Upper lobe of left lung (tissue), 6 donors: ENCODE data around the gene PTGDS. TPM values are rescaled to one million over a fixed set of nuclear protein-coding genes. Genes with fewer than 3 reads are reported as not detected.

ENCODE experiments used
- ATAC-seq, 2 donors: fragments of 200-7000 bp; cut with Tn5 transposase; one replicate each; pipeline ENCODE4 v1.9.1; 2022; ENCODE audit warnings: mild to moderate bottlenecking in 2 of 2, moderate library complexity in 2 of 2; ENCODE audit not compliant: low FRiP score in 2 of 2
- DNase-seq, 2 donors: peaks; one replicate each; pipeline ENCODE4 v3.0.0-alpha.2; 2019 to 2020
- H3K27ac ChIP-seq, 4 donors: fragments of 200-600 bp; sonication (generic); one replicate each; pipeline ENCODE4 v1.5.1; 2016 to 2019
- H3K27me3 ChIP-seq, 4 donors: fragments of 200-600 bp; sonication (generic); one replicate each; pipeline ENCODE4 v1.5.1; 2017 to 2019
- H3K36me3 ChIP-seq, 4 donors: fragments of 200-600 bp; sonication (generic); one replicate each; pipeline ENCODE4 v1.5.1; 2016 to 2019
- H3K4me1 ChIP-seq, 4 donors: fragments of 200-600 bp; sonication (generic); one replicate each; pipeline ENCODE4 v1.5.1; 2018 to 2019
- H3K4me3 ChIP-seq, 4 donors: fragments of 200-600 bp; sonication (generic); one replicate each; pipeline ENCODE4 v1.5.1; 2017 to 2019; ENCODE audit warnings: mild to moderate bottlenecking in 2 of 4, moderate library complexity in 1 of 4
- H3K9me3 ChIP-seq, 4 donors: fragments of 200-600 bp; sonication (generic); one replicate each; pipeline ENCODE4 v1.5.1; 2018 to 2019
- EP300 ChIP-seq, 4 donors: sonication (generic); formaldehyde crosslinking; IDR thresholded peaks; one replicate each; pipeline ENCODE4 v1.5.1; 2017; ENCODE audit warnings: antibody characterized with exemption in 4 of 4, control low read depth in 2 of 4
- POLR2A ChIP-seq, 4 donors: fragments of 450-650 bp; IDR thresholded peaks; one replicate each; pipeline ENCODE4 v1.5.1; 2016 to 2017; ENCODE audit warnings: antibody characterized with exemption in 4 of 4, mild to moderate bottlenecking in 2 of 4
- POLR2AphosphoS5 ChIP-seq, 2 donors: sonication (generic); formaldehyde crosslinking; IDR thresholded peaks; one replicate each; pipeline ENCODE4 v1.5.1; 2017; ENCODE audit warnings: antibody characterized with exemption in 2 of 2
- WGBS, 2 donors: methylation state at CpG; one replicate each; pipeline ENCODE4 v1.1.5; 2017 to 2018; 5-methylcytosine and 5-hydroxymethylcytosine counted together
- total RNA-seq, 6 donors: library from RNA; depleted of rRNA in 4 of 6; stranded (reverse); fragments of >200 nt in 4 of 6; gene quantifications; one replicate each; pipeline versions ENCODE4 v1.1.0 to v1.2.1, GENCODE V29; 2016 to 2021
- TF ChIP-seq, protein P1 (sequence below), 6 experiments: fragments of 450-650 bp in 4 of 6; fragments of 200-600 bp in 2 of 6; sonication (generic) in 2 of 6; IDR thresholded peaks; one replicate each; pipeline ENCODE4 v1.5.1; 2016 to 2019; ENCODE audit warnings: antibody characterized with exemption in 6 of 6
- donor health status: DM: no; HTN: no; CAD: no; lungs with moderate emphysema.
- donor health status: DM: no; HTN: yes; CAD: no; lungs with severe emphysema.

Gene PTGDS
- total RNA-seq, 6 donors from 2014 or later, result 31.7 to 395 (median 246) TPM

DNA sequence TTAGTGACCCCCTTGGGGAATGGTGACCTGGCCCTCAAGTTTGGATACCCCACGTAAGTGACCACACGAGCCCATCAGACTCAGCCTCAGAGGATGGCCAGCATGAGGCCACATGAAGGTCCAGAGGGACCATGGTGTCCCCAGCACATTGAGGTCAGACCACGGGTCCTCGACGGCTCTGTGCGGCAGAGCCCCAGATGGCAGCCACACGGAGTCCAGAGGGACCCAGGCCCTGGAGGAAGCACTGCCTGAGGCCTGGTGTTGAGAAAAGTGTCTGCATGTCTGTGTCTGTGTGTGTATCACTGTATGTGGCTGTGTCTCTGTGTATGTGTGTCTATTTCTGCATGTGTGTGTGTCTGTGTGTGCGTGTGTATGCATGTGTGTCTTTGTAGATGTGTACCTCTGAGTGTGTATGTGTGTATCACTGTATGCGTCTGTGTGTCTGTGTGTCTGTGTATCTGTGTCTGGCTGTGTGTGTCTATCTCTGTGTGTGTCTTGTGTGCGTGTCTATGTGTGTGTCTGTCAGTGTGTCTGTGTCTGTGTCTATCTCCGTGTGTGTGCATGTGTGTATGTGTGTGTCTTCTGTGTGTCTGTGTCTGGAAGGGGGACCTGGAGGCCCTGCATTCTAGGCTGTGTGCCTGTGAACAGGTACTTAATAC is 6.5 kb downstream of the PTGDS start:
- Histone ChIP-seq H3K4me1 (peaks cover 15 to 44% (median 31%) of the 10 kb centered on the region in 4 donors), H3K9me3 (no peaks in the 10 kb centered on the region), H3K27ac (no peak overlapping the region), H3K36me3 (no peaks in the 10 kb centered on the region), H3K27me3 (peaks cover 0 to 18% (median 13%) of the 10 kb centered on the region in 4 donors), H3K4me3 (no peak overlapping the region)
- DNase-seq (no peak), ATAC-seq (no peak)
- TF ChIP-seq POLR2AphosphoS5 (IDR thresholded peaks at IDR 0.05) (no peak), POLR2A (IDR thresholded peaks at IDR 0.05) (no peak), EP300 (IDR thresholded peaks at IDR 0.05) (no peak)
- TF ChIP-seq, protein P1, sequence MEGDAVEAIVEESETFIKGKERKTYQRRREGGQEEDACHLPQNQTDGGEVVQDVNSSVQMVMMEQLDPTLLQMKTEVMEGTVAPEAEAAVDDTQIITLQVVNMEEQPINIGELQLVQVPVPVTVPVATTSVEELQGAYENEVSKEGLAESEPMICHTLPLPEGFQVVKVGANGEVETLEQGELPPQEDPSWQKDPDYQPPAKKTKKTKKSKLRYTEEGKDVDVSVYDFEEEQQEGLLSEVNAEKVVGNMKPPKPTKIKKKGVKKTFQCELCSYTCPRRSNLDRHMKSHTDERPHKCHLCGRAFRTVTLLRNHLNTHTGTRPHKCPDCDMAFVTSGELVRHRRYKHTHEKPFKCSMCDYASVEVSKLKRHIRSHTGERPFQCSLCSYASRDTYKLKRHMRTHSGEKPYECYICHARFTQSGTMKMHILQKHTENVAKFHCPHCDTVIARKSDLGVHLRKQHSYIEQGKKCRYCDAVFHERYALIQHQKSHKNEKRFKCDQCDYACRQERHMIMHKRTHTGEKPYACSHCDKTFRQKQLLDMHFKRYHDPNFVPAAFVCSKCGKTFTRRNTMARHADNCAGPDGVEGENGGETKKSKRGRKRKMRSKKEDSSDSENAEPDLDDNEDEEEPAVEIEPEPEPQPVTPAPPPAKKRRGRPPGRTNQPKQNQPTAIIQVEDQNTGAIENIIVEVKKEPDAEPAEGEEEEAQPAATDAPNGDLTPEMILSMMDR (IDR thresholded peaks at IDR 0.05), result no peak
- 83 to 94% methylated on average over 9 to 11 of the region's 11 CpGs for WGBS, 2 donors

DNA sequence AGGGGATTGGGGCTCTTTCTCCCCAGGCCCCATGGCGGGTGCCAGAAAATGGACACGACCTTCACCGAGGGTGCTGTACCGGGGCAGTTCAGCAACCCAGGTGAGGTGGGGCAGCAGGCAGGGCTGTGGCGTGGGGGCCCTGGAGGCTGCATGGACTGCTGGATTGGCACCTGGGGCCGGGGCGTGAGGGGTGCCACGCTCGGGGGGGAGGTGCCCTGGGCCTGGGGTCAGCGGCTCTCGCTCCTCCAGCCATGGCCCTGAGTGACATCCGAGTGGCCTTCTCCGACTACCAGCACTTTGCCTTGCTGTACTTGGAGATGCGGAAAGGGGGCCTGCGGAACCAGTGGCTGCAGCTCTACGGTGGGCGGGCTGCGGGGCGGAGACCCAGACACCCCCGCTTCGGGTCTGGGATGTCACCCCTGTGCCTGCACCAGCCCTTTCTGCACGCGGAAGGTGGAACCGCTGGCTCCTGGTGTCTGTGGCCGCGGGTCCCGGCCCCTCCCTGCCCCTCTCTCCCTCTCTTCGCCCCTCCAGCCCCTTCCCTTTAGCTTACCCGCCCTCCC is 7.2 kb downstream of the PTGDS start:
- DNase-seq, result peak in 1 of 2 donors; percentile 74
- no peak overlapping the region for H3K27ac ChIP-seq
- peaks cover 0 to 18% (median 13%) of the 10 kb centered on the region in 4 donors for H3K27me3 ChIP-seq
- 58 to 100% methylated on average over 1 to 21 of the region's 29 CpGs for WGBS, 2 donors
- H3K4me1 ChIP-seq, result peaks cover 15 to 37% (median 30%) of the 10 kb centered on the region in 4 donors
- ATAC-seq, result no peak
- TF ChIP-seq, protein P1 (IDR thresholded peaks at IDR 0.05), result no peak
- TF ChIP-seq POLR2AphosphoS5 (IDR thresholded peaks at IDR 0.05) (no peak), POLR2A (IDR thresholded peaks at IDR 0.05) (no peak), EP300 (IDR thresholded peaks at IDR 0.05) (no peak)
- H3K9me3 ChIP-seq, result no peaks in the 10 kb centered on the region
- no peak overlapping the region for H3K4me3 ChIP-seq
- H3K36me3 ChIP-seq, result no peaks in the 10 kb centered on the region

DNA sequence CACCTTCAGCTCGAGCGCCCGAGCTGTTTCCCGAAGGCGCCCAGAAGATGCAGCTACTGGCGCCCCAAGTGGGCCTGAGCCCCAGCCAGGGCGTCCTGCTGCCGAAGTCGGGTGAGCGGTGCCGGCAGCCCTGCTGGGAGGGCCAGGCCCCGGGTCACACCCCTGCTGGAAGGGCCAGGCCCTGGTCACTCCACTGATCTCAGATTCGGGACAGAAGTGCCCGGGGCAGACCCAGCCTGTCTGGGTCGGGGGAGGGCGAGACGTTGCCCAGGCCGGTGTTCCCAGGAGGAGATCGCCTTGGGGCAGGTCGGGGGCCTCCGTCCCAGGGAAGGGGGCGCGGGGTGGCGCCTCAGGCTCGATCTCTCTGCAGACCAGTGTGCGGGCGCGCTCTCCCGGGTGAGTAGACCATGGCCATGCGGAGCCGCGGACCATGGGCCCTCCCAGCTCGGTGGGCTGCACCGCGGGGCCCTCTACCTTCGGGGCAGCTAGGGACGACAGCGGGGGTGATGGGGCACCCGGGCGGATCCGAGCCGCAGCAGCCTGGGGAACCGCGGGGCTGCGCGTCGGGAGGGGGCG is 7.8 kb downstream of the PTGDS start:
- TF ChIP-seq EP300 (IDR thresholded peaks at IDR 0.05) (no peak), POLR2AphosphoS5 (IDR thresholded peaks at IDR 0.05) (no peak), POLR2A (IDR thresholded peaks at IDR 0.05) (no peak)
- TF ChIP-seq, protein P1 (IDR thresholded peaks at IDR 0.05), result no peak
- no peak overlapping the region for H3K4me3 ChIP-seq
- 20 to 29% methylated on average over 1 to 33 of the region's 48 CpGs for WGBS, 2 donors
- H3K27ac ChIP-seq, result no peak overlapping the region
- H3K9me3 ChIP-seq, result no peaks in the 10 kb centered on the region
- ATAC-seq (peak in 1 of 2 donors; percentile 20), DNase-seq (peak in 1 of 2 donors; percentile 83)
- H3K27me3 ChIP-seq, result peaks cover 0 to 18% (median 13%) of the 10 kb centered on the region in 4 donors
- H3K4me1 ChIP-seq, result peaks cover 15 to 36% (median 30%) of the 10 kb centered on the region in 4 donors
- no peaks in the 10 kb centered on the region for H3K36me3 ChIP-seq

DNA sequence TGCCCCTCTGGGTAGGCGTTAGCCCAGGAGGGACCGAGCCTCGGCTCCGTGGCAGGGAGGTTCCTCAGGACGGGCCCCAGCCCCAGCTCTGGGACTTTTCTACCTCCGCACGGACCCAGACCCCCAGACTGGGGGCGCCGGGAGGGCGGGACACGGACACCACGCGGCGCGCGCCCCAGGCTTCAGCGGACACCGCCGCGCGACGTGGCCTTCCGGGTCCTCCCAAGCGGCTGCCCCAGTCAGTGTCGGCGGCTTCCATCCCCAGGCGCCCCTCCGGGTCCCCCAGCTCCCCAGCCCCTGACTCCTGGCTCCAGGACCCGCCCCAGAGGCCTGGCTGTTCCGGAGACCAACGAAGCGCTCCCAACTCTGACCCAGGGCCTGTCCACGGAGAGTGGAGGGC is 8.5 kb downstream of the PTGDS start:
- Histone ChIP-seq H3K9me3 (no peaks in the 10 kb centered on the region), H3K27ac (no peak overlapping the region), H3K4me3 (no peak overlapping the region), H3K4me1 (peaks cover 15 to 33% (median 27%) of the 10 kb centered on the region in 4 donors), H3K27me3 (peaks cover 0 to 18% (median 13%) of the 10 kb centered on the region in 4 donors), H3K36me3 (no peaks in the 10 kb centered on the region)
- TF ChIP-seq EP300 (IDR thresholded peaks at IDR 0.05) (no peak), POLR2A (IDR thresholded peaks at IDR 0.05) (no peak), POLR2AphosphoS5 (IDR thresholded peaks at IDR 0.05) (no peak)
- TF ChIP-seq, protein P1 (IDR thresholded peaks at IDR 0.05), result no peak
- ATAC-seq (no peak), DNase-seq (peak in 1 of 2 donors; percentile 83)
- 54 to 65% methylated on average over 4 to 24 of the region's 33 CpGs for WGBS, 2 donors
